Measurements from ENCODE around the gene ANKRD28.
"Not testable (repeated sequence)": the region's sequence is repeated elsewhere in the genome, so short reads cannot be mapped to it uniquely, and the experiment has no call there.

Gene ANKRD28

GRCh38 chr3:15632212-15632580, 165.6 kb downstream of the ANKRD28 start:
- no peak for DNase-seq

DNA sequence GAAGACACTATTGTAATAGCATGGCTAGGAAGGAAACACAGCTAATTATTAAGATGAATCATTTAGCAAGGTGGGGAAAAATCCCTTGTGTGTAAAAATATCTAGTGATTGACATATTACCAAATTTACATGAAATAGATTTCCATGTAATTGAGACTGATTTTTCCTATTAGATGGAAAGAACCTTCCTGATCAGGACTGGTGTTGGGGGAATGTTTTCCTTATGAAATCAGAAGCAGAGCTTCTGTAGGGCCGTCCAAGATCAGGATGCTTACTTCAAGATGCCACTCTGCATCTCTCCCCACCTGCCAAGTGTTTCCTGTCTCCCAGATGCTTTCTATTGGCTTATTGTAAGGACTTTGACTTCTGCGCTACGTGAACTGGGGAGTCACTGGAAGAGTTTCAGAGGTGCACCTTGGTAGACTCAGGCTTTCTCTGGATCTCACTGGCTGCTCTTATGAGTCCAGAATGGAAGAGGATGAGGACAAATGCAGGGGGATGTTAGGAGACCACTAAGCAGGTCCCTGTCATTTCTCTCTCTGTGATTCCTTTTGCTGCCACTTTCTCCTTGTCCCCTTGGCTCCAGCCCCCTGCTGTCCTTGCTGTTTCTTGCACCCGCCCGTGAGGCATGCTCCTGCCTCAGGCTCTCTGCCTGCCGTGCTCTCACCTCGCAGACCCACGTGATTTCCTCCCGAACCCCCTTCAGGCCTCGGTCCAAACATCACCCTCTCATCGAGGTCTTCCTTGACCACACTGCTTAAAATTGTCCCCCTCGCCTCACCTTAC, 166.2 kb downstream of the ANKRD28 start:
- DNase-seq, result no peak

GRCh38 chr3:15630646-15631350, 167.0 kb downstream of the ANKRD28 start:
- no peak for DNase-seq

- DNase-seq, result peak; percentile 53
Observed at GRCh38 chr3:15629860-15630597, 167.8 kb downstream of the ANKRD28 start.

DNA sequence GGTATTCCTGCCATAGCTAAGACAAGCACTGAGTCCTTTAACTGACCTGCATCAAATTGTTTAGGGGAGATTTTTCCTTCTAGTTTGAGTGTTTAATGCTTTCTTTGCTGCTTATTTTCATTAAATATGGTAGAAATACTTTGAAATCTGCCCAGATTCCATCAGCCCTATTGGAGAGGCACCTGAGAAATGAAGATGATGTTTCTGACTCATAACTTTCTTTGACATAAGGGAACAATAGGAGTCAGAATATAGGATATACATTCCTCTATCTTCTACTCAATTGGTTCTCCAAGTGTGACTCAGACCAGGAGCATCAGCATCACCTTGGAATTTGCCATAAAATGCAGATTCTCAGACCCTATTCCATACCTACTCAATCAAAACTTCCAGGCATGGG, 168.8 kb downstream of the ANKRD28 start:
- DNase-seq, result no peak

- no peak for DNase-seq
Observed at GRCh38 chr3:15623535-15624440, 174.0 kb downstream of the ANKRD28 start.

GRCh38 chr3:15619659-15620464, 177.9 kb downstream of the ANKRD28 start:
- DNase-seq, result not testable (repeated sequence)
